IMR-90 (cell line): ENCODE data around the gene DDAH2.

ENCODE experiments used
- BHLHE40 ChIP-seq: fragments of 150-350 bp; IDR thresholded peaks from 2 replicates; pipeline ENCODE4 v1.6.1; 2016; ENCODE audit warnings: mild to moderate bottlenecking, low read depth, low read length
- CTCF ChIP-seq: conservative IDR thresholded peaks from 2 replicates; pipeline ENCODE4 v1.5.1; 2012; ENCODE audit warnings: mild to moderate bottlenecking, low read depth, low read length, improper control_type of control experiment
- POLR2A ChIP-seq: IDR thresholded peaks from 2 replicates; pipeline ENCODE4 v1.6.1; 2012; ENCODE audit warnings: mild to moderate bottlenecking, low read depth, low read length
- RAD21 ChIP-seq: IDR thresholded peaks from 2 replicates; pipeline ENCODE4 v1.6.1; 2012; ENCODE audit warnings: low read length, improper control_type of control experiment
- TF ChIP-seq, protein P1 (sequence below): fragments of 150-350 bp; IDR thresholded peaks from 2 replicates; pipeline ENCODE4 v1.6.1; 2017; ENCODE audit warnings: mild to moderate bottlenecking, antibody characterized with exemption, low read length, low read depth

DNA sequence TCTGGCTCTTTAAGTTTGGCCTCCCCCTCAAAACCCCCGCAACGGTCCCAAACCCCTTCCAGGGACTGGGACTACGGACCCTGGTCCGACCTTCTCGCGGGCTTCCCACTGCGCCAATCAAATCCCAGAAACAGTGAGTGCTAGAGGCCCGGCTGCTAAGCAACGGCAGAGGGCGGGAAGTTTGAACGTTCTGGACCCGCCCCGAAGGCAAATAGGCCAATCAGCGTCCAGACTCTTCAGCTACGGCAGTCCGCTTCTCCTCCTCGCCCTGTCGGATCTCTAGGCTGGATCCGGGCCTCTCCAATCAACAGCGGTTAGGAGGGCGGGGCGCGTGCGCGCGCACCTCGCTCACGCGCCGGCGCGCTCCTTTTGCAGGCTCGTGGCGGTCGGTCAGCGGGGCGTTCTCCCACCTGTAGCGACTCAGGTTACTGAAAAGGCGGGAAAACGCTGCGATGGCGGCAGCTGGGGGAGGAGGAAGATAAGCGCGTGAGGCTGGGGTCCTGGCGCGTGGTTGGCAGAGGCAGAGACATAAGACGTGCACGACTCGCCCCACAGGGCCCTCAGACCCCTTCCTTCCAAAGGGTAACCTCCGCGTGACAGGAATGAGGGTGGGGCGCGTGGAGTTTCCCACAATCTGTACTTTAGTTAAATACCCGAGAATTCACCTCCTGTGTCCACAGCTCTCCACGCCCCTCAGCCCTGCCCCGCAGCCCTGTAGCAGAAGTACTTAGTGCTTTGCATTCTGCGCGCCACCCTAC, 10.7 kb upstream of the DDAH2 start, which contains the start of gene MSH5:
- TF ChIP-seq RAD21 (no peak), CTCF (no peak), BHLHE40 (peak; percentile 79), POLR2A (no peak)
- TF ChIP-seq, protein P1, sequence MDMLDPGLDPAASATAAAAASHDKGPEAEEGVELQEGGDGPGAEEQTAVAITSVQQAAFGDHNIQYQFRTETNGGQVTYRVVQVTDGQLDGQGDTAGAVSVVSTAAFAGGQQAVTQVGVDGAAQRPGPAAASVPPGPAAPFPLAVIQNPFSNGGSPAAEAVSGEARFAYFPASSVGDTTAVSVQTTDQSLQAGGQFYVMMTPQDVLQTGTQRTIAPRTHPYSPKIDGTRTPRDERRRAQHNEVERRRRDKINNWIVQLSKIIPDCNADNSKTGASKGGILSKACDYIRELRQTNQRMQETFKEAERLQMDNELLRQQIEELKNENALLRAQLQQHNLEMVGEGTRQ, result peak; percentile 43
